ENCODE results near the gene TMEM236. TPM values are rescaled to one million over a fixed set of nuclear protein-coding genes. Genes with fewer than 3 reads are reported as not detected.

Gene TMEM236
- total RNA-seq (2021; ENCODE audit: unreplicated experiment) (0.07 TPM), Bru-seq, nascent RNA (percentile 26 among the genes with signal in this experiment), BruChase-seq, experiment 1, labeled RNA remaining after a 6-hour chase (percentile 52 among the genes with signal in this experiment), BruChase-seq, experiment 2, labeled RNA remaining after a 2-hour chase (percentile 32 among the genes with signal in this experiment)
- 0.03 TPM in 1 of 2 replicates, not detected in the other for polyA plus RNA-seq (2012)
- long read RNA-seq, result 0 reads

- H3K27ac ChIP-seq (ENCODE audit: low read depth, low read length), result no peak within 1 kb of the TSS
- H3K27me3 ChIP-seq (ENCODE audit: insufficient read depth, low read length), result no peaks in the 10 kb centered on the region
- H3K4me3 ChIP-seq (replicated peaks in 1 of 2; ENCODE audit: low read depth in 1 of 2, low read length in 2 of 2), result no peak within 1 kb of the TSS
- no peaks in the 10 kb centered on the region for H3K36me3 ChIP-seq (ENCODE audit: control insufficient read depth in 1 of 2, insufficient read depth in 2 of 2, low read length in 2 of 2)
- H3K9ac ChIP-seq (ENCODE audit: low read length), result no peak within 1 kb of the TSS
- no TSS peak for BruUV-seq (replicated peaks)
- ChIA-PET CTCF (no interaction called here), RAD21 (ENCODE audit: low non-redundant PET in 1 of 2, low total read pairs in 2 of 2, uncharacterized antibody in 2 of 2, unreplicated experiment in 2 of 2) (no interaction called here), POLR2A (no interaction called here)
- H3K4me2 ChIP-seq (ENCODE audit: low read length), result no peak within 1 kb of the TSS
- DNase-seq (ENCODE audit: low read depth, low spot score) (no peak), ATAC-seq (no peak)
- H3K9me3 ChIP-seq (ENCODE audit: control insufficient read depth in 1 of 2, insufficient read depth in 1 of 2, low read depth in 1 of 2, low read length in 2 of 2), result no peaks in the 10 kb centered on the region
- TF ChIP-seq YY1 (IDR thresholded peaks at IDR 0.05; ENCODE audit: extremely low read depth, insufficient replicate concordance, low read depth, low read length), result no peak
- no peak for TF ChIP-seq JUND (IDR thresholded peaks at IDR 0.05)
- TF ChIP-seq RAD21 (IDR thresholded peaks at IDR 0.05; ENCODE audit: low read depth), result no peak
- no peak for TF ChIP-seq FOSL1 (IDR thresholded peaks at IDR 0.05; ENCODE audit: low read depth)
- TF ChIP-seq CBX3 (IDR thresholded peaks at IDR 0.05; ENCODE audit: low read depth), result no peak
- TF ChIP-seq EZH2 (IDR thresholded peaks at IDR 0.05), result no peak
- no peaks in the 10 kb centered on the region for H3K4me1 ChIP-seq (ENCODE audit: control insufficient read depth in 1 of 2, insufficient read depth in 2 of 2, low read length in 2 of 2)
- no peaks in the 10 kb centered on the region for H4K20me1 ChIP-seq (ENCODE audit: insufficient read depth)
- H3K9me2 ChIP-seq (ENCODE audit: insufficient read depth), result no peaks in the 10 kb centered on the region
- intact Hi-C loops (cut with micrococcal nuclease), result no loop called here
- no peaks in the 10 kb centered on the region for H3K79me2 ChIP-seq (ENCODE audit: insufficient read depth, low read length)
- no peak within 1 kb of the TSS for H2AFZ ChIP-seq (ENCODE audit: low read depth, low read length, poor library complexity, severe bottlenecking)
Measured at GRCh38 chr10:17751781-17752445, at the start of gene TMEM236. TMEM236 (plus strand) TSS chr10:17752201; CDS start chr10:17752296, 95 bp downstream.

GRCh38 chr10:17703706-17704105 is 48.3 kb upstream of the TMEM236 start:
- no peaks in the 10 kb centered on the region for H3K79me2 ChIP-seq (ENCODE audit: insufficient read depth, low read length)
- H3K9me3 ChIP-seq (ENCODE audit: control insufficient read depth in 1 of 2, insufficient read depth in 1 of 2, low read depth in 1 of 2, low read length in 2 of 2), result no peaks in the 10 kb centered on the region
- CTCF ChIA-PET, result interaction anchor here (0.7 kb wide), 1 partner anchor 18 kb away, joined by 6 read pairs; no protein-coding TSS in a partner anchor
- no peak overlapping the region for H2AFZ ChIP-seq (ENCODE audit: low read depth, low read length, poor library complexity, severe bottlenecking)
- H3K9me2 ChIP-seq (ENCODE audit: insufficient read depth), result no peaks in the 10 kb centered on the region
- no peaks in the 10 kb centered on the region for H4K20me1 ChIP-seq (ENCODE audit: insufficient read depth)
- no peak for TF ChIP-seq EGR1 (IDR thresholded peaks at IDR 0.05; ENCODE audit: low read depth)
- TF ChIP-seq JUND (IDR thresholded peaks at IDR 0.05), result no peak
- TF ChIP-seq YY1 (IDR thresholded peaks at IDR 0.05; ENCODE audit: extremely low read depth, insufficient replicate concordance, low read depth, low read length), result no peak
- TF ChIP-seq SIN3A (IDR thresholded peaks at IDR 0.05; ENCODE audit: low read depth), result no peak
- no peak overlapping the region for H3K9ac ChIP-seq (ENCODE audit: low read length)
- POLR2A ChIA-PET, result no interaction called here
- RAD21 ChIA-PET (ENCODE audit: low non-redundant PET in 1 of 2, low total read pairs in 2 of 2, uncharacterized antibody in 2 of 2, unreplicated experiment in 2 of 2), result no interaction called here
- H3K4me3 ChIP-seq (replicated peaks in 1 of 2; ENCODE audit: low read depth in 1 of 2, low read length in 2 of 2), result no peak overlapping the region
- ATAC-seq, result no peak
- no peak overlapping the region for H3K27ac ChIP-seq (ENCODE audit: low read depth, low read length)
- no peaks in the 10 kb centered on the region for H3K4me1 ChIP-seq (ENCODE audit: control insufficient read depth in 1 of 2, insufficient read depth in 2 of 2, low read length in 2 of 2)
- intact Hi-C loops (cut with micrococcal nuclease), result no loop called here
- no peaks in the 10 kb centered on the region for H3K27me3 ChIP-seq (ENCODE audit: insufficient read depth, low read length)
- H3K4me2 ChIP-seq (ENCODE audit: low read length), result no peak overlapping the region
- DNase-seq (ENCODE audit: low read depth, low spot score), result no peak
- no TSS peak for BruUV-seq (replicated peaks)
- H3K36me3 ChIP-seq (ENCODE audit: control insufficient read depth in 1 of 2, insufficient read depth in 2 of 2, low read length in 2 of 2), result peaks cover under 1 to 16% of the 10 kb centered on the region in 2 experiments; a peak in 2 of 4 replicates

All from HCT116 (cell line).